ENCODE results near the gene MSH4.

- TF ChIP-seq CTCF (IDR thresholded peaks at IDR 0.05) (no peak), TP53 (CRISPR knock-in tag; IDR thresholded peaks at IDR 0.05) (no peak), ZFP36 (IDR thresholded peaks at IDR 0.05; ENCODE audit: borderline replicate concordance, partially characterized antibody) (no peak), POLR2A (IDR thresholded peaks at IDR 0.05; ENCODE audit: low read length) (no peak), RAD21 (conservative IDR thresholded peaks at IDR 0.05 in 1 of 2, IDR thresholded peaks at IDR 0.05 in 1 of 2) (no peak), ZNF302 (CRISPR knock-in tag; IDR thresholded peaks at IDR 0.05) (no peak), JUN (IDR thresholded peaks at IDR 0.05) (no peak), MAFK (IDR thresholded peaks at IDR 0.05; ENCODE audit: partially characterized antibody) (no peak)
Measured at GRCh38 chr1:75794382-75794781, 2.3 kb upstream of the MSH4 start.

Data from A549 (cell line).